ENCODE results near the gene MARVELD3. TPM values are rescaled to one million over a fixed set of nuclear protein-coding genes. Genes with fewer than 3 reads are reported as not detected.

MARVELD3 gene
- total and polyA plus RNA-seq, 9 of the 15 experiments (the other 6 are each of a cell fraction or from before 2014, with no cell fraction given) = 0.03 to 0.07 (median 0.07) TPM; not detected in 6

- CTCF ChIA-PET (ENCODE audit: low intra/inter-chr PET ratio) = no interaction called here
- H4K20me1 ChIP-seq (replicated peaks; ENCODE audit: control insufficient read depth, insufficient read depth, low read length) = no peaks in the 10 kb centered on the region
- DNase-seq (ENCODE audit: extremely low read depth in 1 of 4, low spot score in 3 of 4) = peak in 3 of 4 experiments; percentile 22 to 33 (median 31)
- in situ Hi-C loops (cut with MboI) (no loop called here), intact Hi-C loops (cut with micrococcal nuclease) (no loop called here)
- H3K27me3 ChIP-seq (ENCODE audit: control insufficient read depth in 2 of 2, insufficient read depth in 2 of 2, low read length in 2 of 2) = peaks cover 10 to 31% of the 10 kb centered on the region in 2 experiments; a peak in 4 of 5 replicates
- POLR2A ChIA-PET = interaction anchor here (0.6 to 1.6 kb wide), 5 partner anchors 10 to 466 kb away, joined by 3 read pairs; partner anchors contain the start of genes DHX38 and TXNL4B
- H3K4me2 ChIP-seq (ENCODE audit: insufficient read depth, low read length) = no peak overlapping the region
- peaks cover 0 to 14% of the 10 kb centered on the region in 2 experiments; a peak in 2 of 5 replicates for H3K4me1 ChIP-seq (replicated peaks in 1 of 2; ENCODE audit: control insufficient read depth in 2 of 2, insufficient read depth in 2 of 2, low read length in 2 of 2)
- H3K79me2 ChIP-seq (ENCODE audit: control insufficient read depth, insufficient read depth, low read length) = no peaks in the 10 kb centered on the region
- no peak overlapping the region for H3K27ac ChIP-seq (ENCODE audit: extremely low read depth, low read depth, low read length)
- H3K9ac ChIP-seq (ENCODE audit: insufficient read depth in 1 of 2, low read depth in 2 of 2, low read length in 2 of 2) = no peak overlapping the region
- TF ChIP-seq GTF2E2 (tag; IDR thresholded peaks at IDR 0.05) (no peak), KLF13 (tag; IDR thresholded peaks at IDR 0.05; ENCODE audit: borderline replicate concordance, low read depth) (no peak), COPS2 (conservative IDR thresholded peaks at IDR 0.05) (no peak), NR2C1 (IDR thresholded peaks at IDR 0.05) (no peak), NR2C1 (tag; IDR thresholded peaks at IDR 0.05) (no peak), ETV1 (tag; conservative IDR thresholded peaks at IDR 0.05; ENCODE audit: low read depth) (no peak), NR4A1 (CRISPR knock-in tag; IDR thresholded peaks at IDR 0.05) (no peak), NR4A1 (tag; IDR thresholded peaks at IDR 0.05) (no peak), SIN3A (IDR thresholded peaks at IDR 0.05; ENCODE audit: borderline replicate concordance in 2 of 2, control insufficient read depth in 1 of 2, low read depth in 2 of 2, low read length in 2 of 2) (no peak), U2AF1 (optimal IDR thresholded peaks at IDR 0.05; ENCODE audit: low read depth, low read length) (no peak)
- 4% methylated on average over 6 of the region's 7 CpGs for WGBS (ENCODE audit: insufficient coverage, low coverage, missing lambda C conversion rate)
- H2AFZ ChIP-seq (ENCODE audit: low read depth, low read length) = no peak overlapping the region
- no peaks in the 10 kb centered on the region for H3K36me3 ChIP-seq (ENCODE audit: control insufficient read depth, insufficient read depth, low read length)
- ATAC-seq = peak; percentile 19
- H3K9me1 ChIP-seq (ENCODE audit: control insufficient read depth, insufficient read depth, low read length) = no peaks in the 10 kb centered on the region
- no peak for FAIRE-seq
- no peak overlapping the region for H3K4me3 ChIP-seq
- BruUV-seq (replicated peaks) = no TSS peak
- no peaks in the 10 kb centered on the region for H3K9me3 ChIP-seq (replicated peaks; ENCODE audit: control insufficient read depth, insufficient read depth, low read depth, low read length)
Measured at GRCh38 chr16:71627731-71628181, 1.8 kb downstream of the MARVELD3 start.
